ENCODE measurements around the gene NRTN. TPM values are rescaled to one million over a fixed set of nuclear protein-coding genes. Genes with fewer than 3 reads are reported as not detected.

The NRTN gene
- total RNA-seq, 1 experiment from 2014 or later = 0.80 TPM

- H3K36me3 ChIP-seq (ENCODE audit: control insufficient read depth, insufficient read depth, low read length) = no peaks in the 10 kb centered on the region
- no peak overlapping the region for H3K4me3 ChIP-seq (ENCODE audit: low read depth in 2 of 2, low read length in 2 of 2)
- H3K9me3 ChIP-seq (ENCODE audit: control insufficient read depth, insufficient read depth, low read depth, low read length) = no peaks in the 10 kb centered on the region
- ChIA-PET CTCF (interaction anchor here (0.8 kb wide), 1 partner anchor 19 kb away, joined by 4 read pairs; no protein-coding TSS in a partner anchor), POLR2A (no interaction called here)
- no peak overlapping the region; the same call in 1 of the 2 replicates for H3K27ac ChIP-seq (ENCODE audit: low read length)
- in situ Hi-C loops (cut with HindIII; ENCODE audit: low pct_unique_long_range_greater_than_20kb, low sequenced_read_pairs) (no loop called here), intact Hi-C loops (cut with micrococcal nuclease; ENCODE audit: unreplicated experiment) (no loop called here)
- BruUV-seq (replicated peaks) = no TSS peak
- no peak for ATAC-seq
- peaks cover 3% of the 10 kb centered on the region; the same call in 1 of the 2 replicates for H3K4me1 ChIP-seq (ENCODE audit: control insufficient read depth, insufficient read depth, low read length)
- no peak for DNase-seq (ENCODE audit: low read depth, low spot score)
- H3K27me3 ChIP-seq (ENCODE audit: control insufficient read depth, insufficient read depth, low read length) = no peaks in the 10 kb centered on the region
- no peak for TF ChIP-seq CTCF (IDR thresholded peaks at IDR 0.05)
- TF ChIP-seq REST (IDR thresholded peaks at IDR 0.05; ENCODE audit: insufficient read depth in 1 of 2, low read depth in 2 of 2, low read length in 1 of 2) = no peak
- no peak for TF ChIP-seq SIN3A (IDR thresholded peaks at IDR 0.05; ENCODE audit: borderline replicate concordance, insufficient read depth, low read depth, low read length)
- no peak for TF ChIP-seq POLR2AphosphoS5 (IDR thresholded peaks at IDR 0.05; ENCODE audit: low read depth, low read length)
- TF ChIP-seq TCF7L2 (IDR thresholded peaks at IDR 0.05; ENCODE audit: low read depth, low read length) = no peak
Measured at GRCh38 chr19:5774921-5775320, 29.9 kb upstream of the NRTN start.

GRCh38 chr19:5775668-5776309 lies 29.1 kb upstream of the NRTN start:
- DNase-seq (ENCODE audit: low read depth, low spot score) = no peak
- in situ Hi-C loops (cut with HindIII; ENCODE audit: low pct_unique_long_range_greater_than_20kb, low sequenced_read_pairs) (no loop called here), intact Hi-C loops (cut with micrococcal nuclease; ENCODE audit: unreplicated experiment) (no loop called here)
- ATAC-seq = no peak
- Histone ChIP-seq H3K27ac (ENCODE audit: low read length) (no peak overlapping the region), H3K4me3 (ENCODE audit: low read depth in 2 of 2, low read length in 2 of 2) (no peak overlapping the region), H3K4me1 (ENCODE audit: control insufficient read depth, insufficient read depth, low read length) (peaks cover 3% of the 10 kb centered on the region; the same call in 1 of the 2 replicates), H3K36me3 (ENCODE audit: control insufficient read depth, insufficient read depth, low read length) (no peaks in the 10 kb centered on the region), H3K27me3 (ENCODE audit: control insufficient read depth, insufficient read depth, low read length) (no peaks in the 10 kb centered on the region), H3K9me3 (ENCODE audit: control insufficient read depth, insufficient read depth, low read depth, low read length) (no peaks in the 10 kb centered on the region)
- TF ChIP-seq TCF7L2 (IDR thresholded peaks at IDR 0.05; ENCODE audit: low read depth, low read length) (no peak), CTCF (IDR thresholded peaks at IDR 0.05) (no peak), POLR2AphosphoS5 (IDR thresholded peaks at IDR 0.05; ENCODE audit: low read depth, low read length) (no peak), SIN3A (IDR thresholded peaks at IDR 0.05; ENCODE audit: borderline replicate concordance, insufficient read depth, low read depth, low read length) (no peak), REST (IDR thresholded peaks at IDR 0.05; ENCODE audit: insufficient read depth in 1 of 2, low read depth in 2 of 2, low read length in 1 of 2) (no peak)
- CTCF ChIA-PET = interaction anchor here (0.8 kb wide), 1 partner anchor 18 kb away, joined by 4 read pairs; no protein-coding TSS in a partner anchor
- POLR2A ChIA-PET = no interaction called here
- no TSS peak for BruUV-seq (replicated peaks)
